ENCODE data around the gene NECTIN4.

GRCh38 chr1:161085165-161085564 lies 4.2 kb downstream of the NECTIN4 start:
- TF ChIP-seq CTCF (IDR thresholded peaks at IDR 0.05; ENCODE audit: low read depth, low read length, poor library complexity, severe bottlenecking) (no peak), EZH2phosphoT487 (IDR thresholded peaks at IDR 0.05; ENCODE audit: borderline replicate concordance, low read length) (no peak)

All from DOHH2 (cell line).